Measurements from ENCODE around the gene BCR.

BCR gene

GRCh38 chr22:23244690-23245044, 64.4 kb downstream of the BCR start:
- no peak for TF ChIP-seq CTCF (IDR thresholded peaks at IDR 0.05; ENCODE audit: extremely low read depth, missing control alignments)
- no peak for DNase-seq (ENCODE audit: low spot score)

- DNase-seq (ENCODE audit: low spot score) = no peak
These were observed 64.9 kb downstream of the BCR start for GRCh38 chr22:23245045-23245798.

GRCh38 chr22:23245799-23246136, 65.5 kb downstream of the BCR start:
- no peak for DNase-seq (ENCODE audit: low spot score)
- no peak for TF ChIP-seq CTCF (IDR thresholded peaks at IDR 0.05; ENCODE audit: extremely low read depth, missing control alignments)

More at GRCh38 chr22:23245045-23245798, 64.9 kb downstream of the BCR start:
- TF ChIP-seq CTCF (IDR thresholded peaks at IDR 0.05; ENCODE audit: extremely low read depth, missing control alignments) = no peak

- DNase-seq (ENCODE audit: low spot score) = no peak
- no peak for TF ChIP-seq CTCF (IDR thresholded peaks at IDR 0.05; ENCODE audit: extremely low read depth, missing control alignments)
These were observed 66.9 kb downstream of the BCR start for GRCh38 chr22:23246982-23247766.

- DNase-seq (ENCODE audit: low spot score) = no peak
- no peak for TF ChIP-seq CTCF (IDR thresholded peaks at IDR 0.05; ENCODE audit: extremely low read depth, missing control alignments)
These were observed 68.3 kb downstream of the BCR start for GRCh38 chr22:23248583-23248982.

- DNase-seq (ENCODE audit: low spot score) = no peak
- no peak for TF ChIP-seq CTCF (IDR thresholded peaks at IDR 0.05; ENCODE audit: extremely low read depth, missing control alignments)
These were observed 69.9 kb downstream of the BCR start for GRCh38 chr22:23250056-23250784.

All from GM20000 (cell line).